Mesendoderm (in vitro differentiated cells): Measurements from ENCODE around the gene PTGER3.

ENCODE experiments used
- DNase-seq: peaks from one replicate; pipeline ENCODE4 v3.0.0; 2013
- H2AK5ac ChIP-seq: 2 replicates; pipeline ENCODE4 v1.6.1; 2013; ENCODE audit warnings: low read length, inconsistent platforms
- H2BK120ac ChIP-seq: 2 replicates; pipeline ENCODE4 v1.6.1; 2013; ENCODE audit warnings: low read depth, mild to moderate bottlenecking, low read length, moderate library complexity, mixed read lengths
- H2BK15ac ChIP-seq: replicated peaks from 2 replicates; pipeline ENCODE4 v1.6.1; 2013; ENCODE audit warnings: low read depth, mild to moderate bottlenecking, moderate library complexity
- H2BK5ac ChIP-seq: 2 replicates; pipeline ENCODE4 v1.6.1; 2013; ENCODE audit warnings: low read length, inconsistent platforms
- H3K18ac ChIP-seq: 2 replicates; pipeline ENCODE4 v1.6.1; 2013; ENCODE audit warnings: mild to moderate bottlenecking, low read length, mixed read lengths
- H3K23ac ChIP-seq: one replicate; pipeline ENCODE4 v1.6.1; 2013; ENCODE audit warnings: low read length
- H3K27ac ChIP-seq: 2 replicates; pipeline ENCODE4 v1.5.1; 2013; ENCODE audit warnings: low read depth, mild to moderate bottlenecking, inconsistent platforms, low read length, moderate library complexity
- H3K27me3 ChIP-seq: 2 replicates; pipeline ENCODE4 v1.6.1; 2013; ENCODE audit warnings: low read length, control low read depth, mild to moderate bottlenecking, inconsistent platforms; ENCODE audit not compliant: insufficient read depth, poor library complexity
- H3K36me3 ChIP-seq: 2 replicates; pipeline ENCODE4 v1.6.1; 2013; ENCODE audit warnings: low read length, inconsistent platforms; ENCODE audit not compliant: control insufficient read depth, insufficient read depth
- H3K4ac ChIP-seq: one replicate; pipeline ENCODE4 v1.6.1; 2013; ENCODE audit warnings: low read depth, mild to moderate bottlenecking, low read length, moderate library complexity
- H3K4me1 ChIP-seq: 2 replicates; pipeline ENCODE4 v1.6.1; 2013; ENCODE audit warnings: low read depth, low read length, inconsistent platforms; ENCODE audit not compliant: control insufficient read depth
- H3K4me2 ChIP-seq: 2 replicates; pipeline ENCODE4 v1.6.1; 2013; ENCODE audit warnings: low read length
- H3K4me3 ChIP-seq: 2 replicates; pipeline ENCODE4 v1.5.1; 2013; ENCODE audit warnings: mild to moderate bottlenecking, low read length
- H3K56ac ChIP-seq: one replicate; pipeline ENCODE4 v1.6.1; 2013; ENCODE audit warnings: low read length
- H3K79me1 ChIP-seq: 2 replicates; pipeline ENCODE4 v1.6.1; 2013; ENCODE audit warnings: low read length, inconsistent platforms
- H3K79me2 ChIP-seq: 2 replicates; pipeline ENCODE4 v1.6.1; 2013; ENCODE audit warnings: mild to moderate bottlenecking, low read length; ENCODE audit not compliant: control insufficient read depth, insufficient read depth
- H3K9ac ChIP-seq: 2 replicates; pipeline ENCODE4 v1.6.1; 2013; ENCODE audit warnings: low read length, inconsistent platforms
- H4K5ac ChIP-seq: one replicate; pipeline ENCODE4 v1.6.1; 2013; ENCODE audit warnings: low read length
- H4K8ac ChIP-seq: one replicate; pipeline ENCODE4 v1.6.1; 2013; ENCODE audit warnings: low read depth, mild to moderate bottlenecking, control low read depth, low read length, moderate library complexity
- WGBS: extraction: QIAGEN DNeasy Blood & Tissue Kit; methylation state at CpG from one replicate; pipeline ENCODE4 v1.1.7; 2013; ENCODE audit warnings: low lambda C conversion rate, missing lambda C conversion rate; ENCODE audit not compliant: insufficient coverage; ENCODE audit errors: extremely low coverage; 5-methylcytosine and 5-hydroxymethylcytosine counted together

Gene PTGER3

DNA sequence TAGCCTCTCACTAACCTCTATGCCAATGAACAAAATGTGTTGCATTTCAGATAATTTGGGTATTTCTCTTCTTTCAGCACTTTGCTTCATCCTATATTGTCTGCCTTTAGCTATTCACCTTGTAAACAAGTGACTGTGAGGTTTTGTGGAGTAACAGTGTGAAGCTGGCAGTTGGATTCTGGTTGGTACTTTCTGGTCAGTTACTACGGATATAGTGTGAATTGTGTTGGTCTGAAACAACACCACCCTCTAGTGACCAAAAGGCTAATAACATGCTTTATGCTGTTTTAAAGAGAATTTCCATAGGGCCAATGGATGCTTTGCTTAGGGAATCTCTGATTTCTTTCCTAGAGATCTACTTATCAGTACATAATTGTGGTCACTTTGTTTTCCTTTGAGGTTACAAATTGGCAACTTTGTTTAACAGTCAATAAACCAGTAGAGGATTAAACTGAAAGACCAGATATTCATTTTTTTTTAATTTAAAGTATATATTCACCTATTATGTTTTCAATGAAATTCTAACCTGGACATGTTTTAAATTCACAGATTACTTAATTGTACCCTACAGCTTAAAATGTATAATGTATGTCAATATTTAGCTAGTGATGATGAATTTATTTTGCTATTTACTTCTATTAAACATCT is 2.5 kb upstream of the PTGER3 start:
- H3K27me3 ChIP-seq, result peaks cover 2% of the 10 kb centered on the region
- H3K79me1 ChIP-seq, result no peaks in the 10 kb centered on the region
- H4K5ac ChIP-seq, result no peak overlapping the region
- no peak overlapping the region for H3K56ac ChIP-seq
- no peaks in the 10 kb centered on the region for H3K36me3 ChIP-seq
- no CpG with 5 or more reads among the region's 1 CpG for WGBS
- H2AK5ac ChIP-seq, result no peak overlapping the region
- H3K4me2 ChIP-seq, result no peak overlapping the region
- H3K18ac ChIP-seq, result no peak overlapping the region
- no peak overlapping the region for H3K23ac ChIP-seq
- no peak overlapping the region for H4K8ac ChIP-seq
- H3K79me2 ChIP-seq, result no peaks in the 10 kb centered on the region
- peak; percentile 73 for DNase-seq
- no peak overlapping the region for H3K9ac ChIP-seq
- no peak overlapping the region for H3K27ac ChIP-seq
- no peak overlapping the region for H3K4ac ChIP-seq
- H2BK120ac ChIP-seq, result no peak overlapping the region
- no peak overlapping the region for H3K4me3 ChIP-seq
- no peak overlapping the region for H2BK15ac ChIP-seq
- no peaks in the 10 kb centered on the region for H3K4me1 ChIP-seq
- no peak overlapping the region for H2BK5ac ChIP-seq

DNA sequence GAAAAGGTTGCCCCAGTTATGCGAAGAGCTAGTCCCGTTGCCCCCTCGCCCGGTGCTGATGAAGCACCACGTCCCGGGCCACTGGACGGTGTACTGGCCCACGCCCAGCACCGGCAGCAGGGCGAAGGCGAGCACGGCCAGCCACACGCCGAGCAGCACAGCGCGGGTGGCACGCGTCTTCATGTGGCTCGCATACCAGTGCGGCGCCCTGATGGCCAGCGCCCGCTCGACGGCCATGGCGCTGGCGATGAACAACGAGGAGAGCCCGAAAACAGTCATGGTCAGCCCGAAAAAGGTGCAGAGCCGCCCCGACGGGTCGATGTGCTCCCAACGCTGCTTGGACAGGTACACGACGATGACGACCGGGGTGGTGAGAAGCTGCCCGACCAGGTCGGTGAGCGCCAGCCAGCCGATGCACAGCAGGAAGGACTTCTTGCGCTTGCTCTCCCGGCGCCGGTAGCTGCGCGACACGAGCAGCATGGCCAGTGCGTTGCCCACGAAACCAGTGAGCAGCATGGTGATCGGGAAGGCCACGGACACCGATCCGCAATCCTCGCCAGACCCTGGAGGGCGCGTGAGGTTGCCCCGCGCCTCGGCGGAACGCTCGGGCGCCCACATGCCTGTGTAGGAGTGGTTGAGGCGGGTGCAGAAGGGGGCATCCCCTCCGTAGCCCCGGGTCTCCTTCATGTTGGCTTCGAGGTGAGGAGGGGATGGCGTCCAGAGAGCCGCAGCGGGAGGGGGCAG is 553 bp downstream of the PTGER3 start:
- Histone ChIP-seq H3K4ac (no peak overlapping the region), H2BK120ac (no peak overlapping the region), H3K4me1 (no peaks in the 10 kb centered on the region), H3K4me3 (peak overlapping the region; percentile 22), H2AK5ac (no peak overlapping the region), H3K56ac (peak overlapping the region; percentile 77), H3K27me3 (peaks cover 2% of the 10 kb centered on the region), H3K18ac (no peak overlapping the region), H3K9ac (peak overlapping the region; percentile 56), H3K23ac (no peak overlapping the region), H3K36me3 (no peaks in the 10 kb centered on the region), H3K79me2 (no peaks in the 10 kb centered on the region), H3K79me1 (no peaks in the 10 kb centered on the region), H3K4me2 (peak overlapping the region; percentile 86), H3K27ac (no peak overlapping the region), H2BK5ac (no peak overlapping the region), H2BK15ac (no peak overlapping the region), H4K8ac (no peak overlapping the region), H4K5ac (no peak overlapping the region)
- DNase-seq, result peak; percentile 37
- no CpG with 5 or more reads among the region's 73 CpGs for WGBS

DNA sequence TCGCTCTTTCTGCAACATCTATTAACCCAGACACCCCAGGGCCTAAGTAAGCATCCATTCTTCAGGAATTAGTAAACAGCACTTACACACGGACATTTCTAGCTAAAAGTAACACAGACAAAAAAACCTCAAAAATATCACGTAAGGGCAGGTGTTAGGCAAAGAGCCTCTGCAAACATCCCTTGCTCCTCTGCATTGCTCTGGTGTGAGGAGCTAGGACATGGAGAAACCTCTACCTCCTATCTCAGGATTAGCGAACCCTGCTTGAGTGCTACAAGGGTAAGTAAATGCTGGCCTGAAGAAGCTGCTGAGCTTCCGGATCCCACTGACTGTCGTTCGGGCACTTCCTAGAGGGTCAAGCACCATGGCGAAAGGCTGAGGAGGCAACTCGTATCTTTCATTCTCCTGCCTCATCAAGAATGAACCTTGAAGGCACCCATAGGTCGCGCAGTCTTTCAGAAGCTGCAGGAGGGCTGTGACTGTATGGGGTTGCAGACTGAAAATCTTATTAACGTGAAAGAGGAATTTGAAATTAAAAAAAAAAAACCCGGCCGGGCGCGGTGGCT is 2.1 kb downstream of the PTGER3 start:
- H3K79me2 ChIP-seq, result no peaks in the 10 kb centered on the region
- H3K4me3 ChIP-seq, result no peak overlapping the region
- H2BK5ac ChIP-seq, result no peak overlapping the region
- H3K9ac ChIP-seq, result no peak overlapping the region
- H3K36me3 ChIP-seq, result no peaks in the 10 kb centered on the region
- H3K27me3 ChIP-seq, result peaks cover 2% of the 10 kb centered on the region
- DNase-seq, result no peak
- H3K4me2 ChIP-seq, result no peak overlapping the region
- no peak overlapping the region for H3K27ac ChIP-seq
- no peak overlapping the region for H2AK5ac ChIP-seq
- H2BK120ac ChIP-seq, result no peak overlapping the region
- H3K23ac ChIP-seq, result no peak overlapping the region
- no peak overlapping the region for H4K5ac ChIP-seq
- no peaks in the 10 kb centered on the region for H3K79me1 ChIP-seq
- no peak overlapping the region for H3K18ac ChIP-seq
- no peaks in the 10 kb centered on the region for H3K4me1 ChIP-seq
- no peak overlapping the region for H3K4ac ChIP-seq
- no peak overlapping the region for H4K8ac ChIP-seq
- no CpG with 5 or more reads among the region's 16 CpGs for WGBS
- no peak overlapping the region for H2BK15ac ChIP-seq
- no peak overlapping the region for H3K56ac ChIP-seq

DNA sequence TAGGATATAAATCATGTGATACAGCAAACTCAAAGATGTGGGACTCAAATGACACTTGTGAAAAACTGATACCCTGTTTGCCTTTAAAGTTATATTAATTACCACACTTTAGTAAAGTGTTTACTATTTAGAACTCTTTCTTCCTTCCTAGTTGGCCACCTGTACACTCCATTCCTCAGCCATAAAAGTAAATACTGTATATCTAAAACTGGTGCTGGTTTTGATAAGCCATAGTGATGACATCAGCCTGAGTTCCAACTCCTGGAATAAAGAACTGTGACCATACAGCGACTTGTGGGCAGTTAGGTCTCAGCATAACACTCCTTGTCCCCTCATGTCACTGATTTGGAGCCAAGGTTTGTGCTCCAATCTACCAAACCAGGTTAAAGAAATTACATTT is 2.8 kb downstream of the PTGER3 start:
- Histone ChIP-seq H3K9ac (no peak overlapping the region), H3K4me3 (no peak overlapping the region), H3K79me2 (no peaks in the 10 kb centered on the region), H3K4me2 (no peak overlapping the region), H3K4me1 (no peaks in the 10 kb centered on the region), H3K27ac (no peak overlapping the region), H3K79me1 (no peaks in the 10 kb centered on the region), H2AK5ac (no peak overlapping the region), H3K23ac (no peak overlapping the region), H4K5ac (no peak overlapping the region), H2BK120ac (no peak overlapping the region), H2BK5ac (no peak overlapping the region), H3K18ac (no peak overlapping the region), H3K36me3 (no peaks in the 10 kb centered on the region), H3K56ac (no peak overlapping the region), H2BK15ac (no peak overlapping the region), H3K4ac (no peak overlapping the region), H3K27me3 (peaks cover 2% of the 10 kb centered on the region), H4K8ac (no peak overlapping the region)
- WGBS, result no CpG with 5 or more reads among the region's 1 CpG
- DNase-seq, result no peak

DNA sequence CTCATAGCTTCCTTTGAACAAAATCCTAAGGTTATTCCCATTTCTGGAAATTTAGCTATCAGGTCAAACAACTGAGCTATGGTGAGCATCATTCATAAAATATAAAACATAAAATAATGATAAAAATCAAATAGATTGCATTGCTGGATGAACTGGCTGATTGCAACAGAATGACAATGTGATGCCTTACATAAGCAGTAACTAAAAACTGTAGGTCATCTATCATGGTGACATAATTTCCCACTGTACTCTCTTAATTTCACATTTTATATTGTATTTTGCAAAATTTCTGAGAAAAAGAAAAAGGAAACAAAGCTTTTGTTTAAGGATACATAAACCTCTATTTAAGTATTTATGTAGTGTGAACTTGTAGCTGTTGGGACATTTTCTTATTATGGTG is 4.6 kb downstream of the PTGER3 start:
- H2BK120ac ChIP-seq, result no peak overlapping the region
- no peak for DNase-seq
- no peak overlapping the region for H2AK5ac ChIP-seq
- no peak overlapping the region for H3K18ac ChIP-seq
- no peaks in the 10 kb centered on the region for H3K79me2 ChIP-seq
- no peaks in the 10 kb centered on the region for H3K79me1 ChIP-seq
- H4K5ac ChIP-seq, result no peak overlapping the region
- H2BK5ac ChIP-seq, result no peak overlapping the region
- H4K8ac ChIP-seq, result no peak overlapping the region
- no peak overlapping the region for H2BK15ac ChIP-seq
- H3K4ac ChIP-seq, result no peak overlapping the region
- no peaks in the 10 kb centered on the region for H3K27me3 ChIP-seq
- H3K27ac ChIP-seq, result no peak overlapping the region
- no peak overlapping the region for H3K4me2 ChIP-seq
- no peaks in the 10 kb centered on the region for H3K36me3 ChIP-seq
- no peak overlapping the region for H3K23ac ChIP-seq
- no peak overlapping the region for H3K56ac ChIP-seq
- H3K4me3 ChIP-seq, result no peak overlapping the region
- no peak overlapping the region for H3K9ac ChIP-seq
- no peaks in the 10 kb centered on the region for H3K4me1 ChIP-seq
